ENCODE results near the gene SHROOM3.

GRCh38 chr4:76498550-76498949 lies 63.5 kb downstream of the SHROOM3 start:
- no peak for TF ChIP-seq CTCF (IDR thresholded peaks at IDR 0.05 in 8 of 11, conservative IDR thresholded peaks at IDR 0.05 in 3 of 11)
- TF ChIP-seq POLR2A (IDR thresholded peaks at IDR 0.05), result no peak
- TF ChIP-seq POLR2AphosphoS5 (IDR thresholded peaks at IDR 0.05), result no peak
